HG03103 (cell line): Measurements from ENCODE around the gene AP3B1.

Experiments used
- ATAC-seq: cut with Tn5 transposase; IDR thresholded peaks from one replicate; pipeline ENCODE4 v1.9.1; 2021; ENCODE audit warnings: low read depth; ENCODE audit not compliant: unreplicated experiment

AP3B1 gene

DNA sequence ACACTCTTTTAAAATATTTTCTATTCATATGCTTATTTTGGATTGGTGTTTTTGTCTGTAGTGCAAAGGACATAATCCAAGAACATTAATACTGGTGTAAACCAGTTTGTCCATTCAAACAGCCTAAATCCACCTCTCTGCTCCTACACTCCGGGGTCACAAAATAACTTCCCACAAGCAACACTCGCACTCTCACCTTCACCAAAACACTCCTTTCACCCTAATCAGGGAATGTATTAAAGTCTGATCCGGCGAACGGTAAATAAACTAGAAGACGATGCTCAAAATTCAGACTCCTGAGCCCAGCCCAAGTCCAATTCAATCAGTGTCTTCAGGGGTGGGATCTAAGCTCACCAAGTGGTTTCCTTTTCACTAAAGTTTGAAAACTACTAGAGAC lies 649 bp downstream of the AP3B1 start:
- no peak for ATAC-seq

DNA sequence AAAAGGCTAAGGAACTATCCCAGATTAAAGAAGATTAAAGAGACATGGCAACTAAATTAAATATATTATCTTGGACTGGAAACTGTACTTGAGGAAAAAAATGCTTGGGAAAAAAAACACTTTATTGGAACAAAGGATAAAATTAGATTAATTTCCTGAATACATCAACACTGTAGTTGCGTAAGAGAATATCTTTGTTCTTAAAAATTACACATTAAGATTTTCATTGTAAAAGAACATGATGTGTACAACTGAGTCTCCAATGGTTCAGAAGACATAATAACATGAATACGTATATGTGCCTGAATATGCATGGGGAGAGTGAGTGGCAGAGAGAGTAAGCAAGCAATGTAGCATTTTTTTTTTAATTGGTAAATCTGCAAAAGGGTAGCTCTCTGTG lies 2.8 kb downstream of the AP3B1 start:
- ATAC-seq, result no peak

DNA sequence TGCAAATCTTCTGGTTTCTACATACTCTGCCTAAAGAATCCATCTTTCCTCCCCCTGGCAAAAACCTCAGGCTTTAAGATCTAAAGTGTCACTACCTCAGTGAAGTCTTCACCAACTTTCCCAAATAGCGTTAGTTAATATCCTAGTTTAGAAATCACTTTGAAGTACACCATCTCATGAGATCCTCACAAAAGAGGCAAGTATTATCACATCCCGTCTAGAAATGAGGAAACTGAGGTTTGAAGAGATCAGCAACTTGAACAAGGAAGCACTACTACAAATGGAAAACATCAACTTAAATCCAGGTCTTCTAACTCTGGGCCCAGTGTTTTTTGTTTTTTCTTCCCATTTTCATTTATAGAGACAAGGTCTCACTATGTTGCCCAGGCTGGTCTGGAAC lies 4.6 kb downstream of the AP3B1 start:
- ATAC-seq, result no peak

DNA sequence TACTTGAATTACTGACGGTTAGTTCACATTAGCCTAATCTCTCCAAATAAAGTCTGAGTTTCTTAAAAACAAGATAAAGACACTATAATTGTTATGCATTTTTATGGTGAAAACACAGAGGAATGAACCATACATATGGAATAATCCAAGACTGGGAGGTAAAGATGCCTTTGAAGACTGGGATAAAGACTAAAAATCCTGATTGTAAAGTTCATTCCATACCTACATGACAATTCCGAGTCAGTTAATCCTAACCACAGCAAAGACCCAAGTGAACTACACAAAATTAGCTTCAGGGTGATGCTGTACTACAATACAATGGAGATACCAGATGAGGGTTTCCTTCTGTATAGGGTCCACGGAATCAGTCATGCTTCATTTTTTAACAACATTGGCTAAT lies 6.3 kb downstream of the AP3B1 start:
- no peak for ATAC-seq

DNA sequence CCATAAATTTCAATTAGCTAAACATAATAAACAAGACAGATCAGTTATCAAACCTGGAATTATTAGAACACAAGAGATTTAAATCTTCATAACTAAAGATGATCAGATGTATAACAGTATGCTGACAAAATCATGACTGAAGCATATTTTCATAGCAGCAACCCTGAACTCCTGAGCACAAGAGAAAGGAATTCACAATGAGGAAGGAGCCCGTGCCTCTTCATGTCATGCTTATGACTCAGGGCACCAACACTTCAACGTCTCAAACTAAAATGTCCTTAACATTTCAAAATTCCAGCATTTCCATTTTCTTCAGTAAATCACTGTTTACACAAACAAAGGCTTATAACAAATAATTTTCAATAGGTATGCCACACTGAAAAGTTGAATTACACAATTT lies 6.7 kb downstream of the AP3B1 start:
- no peak for ATAC-seq

DNA sequence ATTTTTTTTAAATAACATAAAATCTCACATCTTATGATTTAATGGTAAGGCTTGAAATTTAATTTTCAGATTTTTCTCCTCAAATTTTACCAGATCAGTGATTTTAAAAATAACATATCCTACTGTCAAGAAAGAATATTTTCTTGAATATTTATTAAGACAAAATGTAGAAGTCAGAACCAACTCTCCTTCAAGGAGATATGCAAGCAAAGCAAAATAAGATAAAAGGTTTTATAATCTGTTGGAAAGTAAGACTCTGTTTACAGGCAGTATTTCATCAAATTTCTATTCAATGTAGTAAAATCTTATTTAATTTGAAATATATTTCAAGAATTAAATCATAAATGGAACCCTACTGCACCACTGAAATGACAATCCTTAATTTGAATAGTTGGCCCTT lies 7.3 kb downstream of the AP3B1 start:
- ATAC-seq, result no peak

DNA sequence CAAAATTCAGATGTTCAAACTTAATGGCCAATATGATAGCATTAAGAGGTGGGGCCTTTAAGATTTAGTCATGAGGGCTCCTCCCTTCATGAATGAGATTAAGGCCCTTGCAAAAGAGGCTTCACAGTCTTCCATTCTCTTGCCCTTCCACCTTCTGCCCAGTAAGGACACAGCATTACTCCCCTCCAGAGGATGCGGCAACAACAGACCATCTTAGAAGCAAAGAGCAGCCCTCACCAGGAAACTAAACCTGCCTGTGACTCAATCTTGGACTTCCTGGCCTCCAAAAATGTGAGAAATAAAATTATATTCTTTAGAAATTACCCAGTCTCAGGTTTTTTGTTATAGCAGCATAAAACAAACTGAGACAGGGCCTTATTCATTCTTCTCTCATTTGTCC lies 8.2 kb downstream of the AP3B1 start:
- ATAC-seq, result no peak

DNA sequence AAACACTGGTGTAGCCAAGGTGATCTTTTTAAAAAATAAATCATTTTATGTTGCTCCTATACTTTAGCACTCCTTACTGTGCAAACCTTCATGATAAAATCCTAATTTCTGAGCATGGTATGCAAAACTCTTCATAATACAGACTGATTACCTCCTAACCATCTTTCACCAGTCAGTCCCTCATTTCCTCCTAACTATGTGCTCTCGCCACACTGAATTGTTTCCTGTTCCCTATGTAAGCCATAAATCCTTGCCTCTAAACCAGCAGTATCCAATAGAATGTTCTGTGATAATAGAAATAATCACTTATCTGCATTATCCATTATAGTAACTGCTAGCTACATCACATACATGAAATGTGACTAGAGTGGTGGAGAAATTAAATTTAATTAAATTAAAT lies 10.7 kb downstream of the AP3B1 start:
- ATAC-seq, result no peak

DNA sequence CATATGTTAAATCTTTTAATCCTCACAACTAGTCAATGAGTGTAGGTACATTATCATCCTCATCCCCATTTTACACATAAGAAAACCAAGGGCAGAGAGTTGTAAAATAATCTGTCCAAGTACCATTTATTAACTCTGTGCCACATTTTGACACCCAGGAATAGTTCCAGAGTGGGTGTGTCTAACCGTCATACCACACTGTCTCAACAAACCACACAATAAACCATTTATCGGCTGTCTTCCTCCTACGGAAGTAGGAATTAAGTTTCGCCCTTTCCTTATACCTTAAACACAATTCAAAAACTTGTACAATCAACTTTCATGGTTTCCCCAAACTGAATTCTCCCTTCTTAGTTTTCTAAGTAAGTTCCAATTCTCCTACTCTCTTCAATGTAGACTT lies 11.4 kb downstream of the AP3B1 start:
- no peak for ATAC-seq

DNA sequence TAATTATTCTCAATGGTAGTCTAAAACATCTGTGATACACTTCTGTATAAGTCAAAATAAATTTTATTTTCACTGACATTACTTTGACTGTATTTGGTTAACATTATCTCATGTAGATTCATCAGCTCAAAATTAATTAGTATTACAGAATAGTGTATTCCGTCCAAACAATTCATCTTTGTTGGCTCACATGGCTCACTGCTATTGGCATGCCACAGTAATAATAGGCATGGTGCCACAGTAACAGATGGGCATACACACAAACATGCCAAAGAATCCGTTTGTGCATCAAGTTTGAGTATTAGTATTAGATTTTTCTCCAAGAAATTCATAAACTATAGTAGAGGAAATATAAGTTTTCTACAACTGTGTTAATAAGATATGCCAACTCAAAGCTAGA lies 14.2 kb downstream of the AP3B1 start:
- no peak for ATAC-seq

DNA sequence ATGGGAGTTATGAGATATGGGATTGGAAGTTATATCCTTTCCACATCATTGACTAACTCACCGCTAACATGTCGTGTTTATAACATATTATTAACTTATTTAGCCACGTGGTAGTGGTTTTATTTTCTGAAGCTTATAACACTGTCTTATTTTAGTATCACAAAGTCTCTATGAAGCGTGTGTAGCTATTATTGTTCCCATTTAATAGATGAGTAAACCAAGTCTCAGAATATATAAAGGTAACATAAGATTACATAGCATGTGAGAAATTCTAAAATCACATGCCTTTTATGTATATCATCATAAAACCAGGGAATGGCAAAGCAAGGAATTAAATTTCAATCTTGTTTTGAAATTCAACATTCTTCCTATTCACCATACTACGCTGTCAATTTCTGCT lies 15.3 kb downstream of the AP3B1 start:
- no peak for ATAC-seq

DNA sequence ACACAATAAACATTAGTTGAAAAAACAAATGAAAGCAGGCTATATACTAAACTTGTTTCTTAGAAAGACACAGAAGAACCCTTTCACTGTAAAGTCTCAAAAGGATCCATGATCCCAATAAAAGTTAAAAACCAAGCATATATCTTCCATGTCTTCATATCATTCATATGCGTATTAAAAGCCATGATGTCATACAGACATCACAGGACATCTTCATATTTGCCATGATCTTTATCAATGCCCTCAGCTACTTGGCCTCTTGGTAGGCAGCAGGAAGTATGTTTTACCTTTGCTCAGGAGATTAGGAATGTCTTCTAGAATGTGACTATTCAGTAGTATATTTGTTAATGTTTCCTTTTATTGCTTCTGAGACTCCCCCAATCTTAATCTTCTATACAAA lies 16.8 kb downstream of the AP3B1 start:
- no peak for ATAC-seq

DNA sequence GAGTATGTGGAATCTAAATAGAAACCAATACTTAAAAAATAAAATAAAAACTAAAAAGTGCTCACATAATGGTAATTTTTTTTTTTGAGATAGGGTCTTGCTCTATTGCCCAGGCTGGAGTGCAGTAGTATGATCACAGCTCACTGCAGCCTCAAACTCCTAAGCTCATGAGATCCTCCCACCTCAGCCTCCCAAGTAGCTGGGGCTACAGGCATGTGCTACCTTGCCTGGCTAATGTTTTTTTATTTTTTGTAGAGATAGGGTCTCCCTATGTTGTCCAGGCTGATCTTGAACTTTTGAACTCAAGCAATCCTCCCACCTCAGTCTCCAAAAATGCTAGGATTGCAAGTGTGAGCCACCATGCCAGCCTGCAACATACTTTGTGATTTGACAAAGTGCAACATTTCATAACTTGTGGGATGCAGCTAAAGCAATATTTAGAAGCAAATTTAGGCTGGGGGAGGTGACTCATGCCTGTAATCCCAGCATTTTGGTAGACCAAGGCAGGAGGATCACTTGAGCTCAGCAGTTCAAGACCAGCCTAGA lies 18.4 kb downstream of the AP3B1 start:
- ATAC-seq, result no peak

DNA sequence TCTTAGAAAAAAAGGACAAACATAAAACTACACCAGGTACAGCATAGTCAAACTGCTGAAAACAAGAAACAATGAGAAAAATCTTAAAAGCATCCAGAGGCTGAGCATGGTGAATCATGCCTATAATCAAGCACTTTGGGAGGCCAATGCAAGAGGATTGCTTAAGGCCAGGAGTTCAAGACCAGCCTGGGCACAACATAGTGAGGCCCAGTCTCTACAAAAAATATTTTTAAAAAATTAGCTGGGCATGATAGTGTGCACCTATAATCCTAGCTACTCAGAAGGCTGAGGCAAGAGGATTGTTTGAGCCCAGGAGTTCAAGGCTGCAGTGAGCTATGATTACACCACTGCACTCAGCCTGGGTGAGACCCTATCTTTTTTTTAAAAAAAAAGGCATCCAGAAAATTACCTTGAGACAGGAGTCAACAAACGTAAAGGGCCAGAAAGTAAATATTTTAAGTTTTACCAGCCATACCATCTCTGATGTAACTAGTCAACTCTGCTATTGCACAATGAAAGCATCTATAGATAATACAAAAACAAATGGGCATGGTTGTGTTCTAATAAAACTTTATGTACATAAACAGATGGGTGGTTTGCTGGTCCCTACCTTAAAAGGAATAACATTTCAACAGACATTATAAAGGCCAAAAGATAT lies 19.8 kb downstream of the AP3B1 start:
- no peak for ATAC-seq

DNA sequence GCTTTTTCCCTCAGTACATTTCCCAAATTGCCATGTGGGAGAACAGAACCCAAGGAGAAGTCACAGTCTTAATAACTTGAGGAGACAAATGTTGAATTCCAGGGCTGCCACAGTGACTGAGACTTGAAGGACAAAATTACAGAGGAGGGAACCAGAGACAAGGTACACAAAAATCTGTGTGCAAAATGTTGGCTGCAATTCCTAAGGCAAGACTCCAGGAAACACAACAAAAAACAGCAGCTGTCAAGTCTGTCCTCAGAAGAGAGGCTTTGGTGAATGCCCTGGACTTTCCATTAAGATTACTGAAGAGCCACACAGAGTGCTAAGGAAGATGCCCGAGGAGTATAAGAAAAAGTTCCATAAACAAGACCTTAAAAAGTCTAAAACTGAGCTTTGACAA lies 21.1 kb downstream of the AP3B1 start:
- no peak for ATAC-seq

DNA sequence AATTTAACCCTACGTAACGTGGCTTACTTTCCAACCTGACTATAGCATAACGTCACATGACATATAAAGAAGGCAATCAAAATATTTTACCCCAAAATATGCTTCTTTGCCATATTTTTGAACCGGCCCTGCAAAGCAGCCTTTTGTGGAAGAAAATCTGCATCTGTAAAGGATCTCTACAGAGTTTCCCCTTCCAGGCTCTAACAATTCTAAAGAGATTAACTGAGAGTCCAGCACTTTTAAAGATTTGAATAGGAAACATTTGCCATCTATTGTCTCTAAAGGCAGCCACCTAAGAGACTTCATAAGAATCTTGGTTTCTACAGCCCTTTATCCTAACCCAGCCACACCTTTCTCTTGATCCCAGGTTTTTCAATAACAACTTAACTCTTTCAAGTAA lies 22.7 kb downstream of the AP3B1 start:
- ATAC-seq, result no peak

DNA sequence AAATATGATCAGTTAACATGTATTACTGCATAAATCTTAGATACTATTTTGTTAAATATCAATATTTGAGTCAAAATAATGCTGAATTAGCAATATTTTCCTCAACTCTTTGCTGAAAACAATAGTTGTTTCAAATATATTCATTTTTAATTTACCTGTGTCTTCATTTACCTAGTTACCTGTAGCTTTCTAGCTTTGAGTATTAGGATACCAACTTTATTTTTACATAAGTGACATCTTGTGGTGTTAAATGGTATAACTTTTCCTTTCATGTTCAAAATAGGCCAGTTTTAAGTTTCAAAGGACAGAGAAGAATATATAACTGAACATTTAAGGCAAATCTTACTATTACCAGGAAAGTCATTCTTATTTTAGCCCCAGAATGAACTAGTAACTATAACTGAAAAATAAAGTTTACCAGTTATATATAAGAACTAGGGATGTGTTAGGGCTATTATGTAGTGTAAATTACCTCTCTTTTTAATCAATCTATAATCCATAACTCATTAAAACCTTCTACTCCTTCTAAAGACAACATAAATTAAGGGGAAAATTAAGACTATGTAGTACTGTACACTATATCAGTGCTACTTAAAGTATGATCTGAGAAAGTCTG lies 25.3 kb downstream of the AP3B1 start:
- ATAC-seq, result no peak

DNA sequence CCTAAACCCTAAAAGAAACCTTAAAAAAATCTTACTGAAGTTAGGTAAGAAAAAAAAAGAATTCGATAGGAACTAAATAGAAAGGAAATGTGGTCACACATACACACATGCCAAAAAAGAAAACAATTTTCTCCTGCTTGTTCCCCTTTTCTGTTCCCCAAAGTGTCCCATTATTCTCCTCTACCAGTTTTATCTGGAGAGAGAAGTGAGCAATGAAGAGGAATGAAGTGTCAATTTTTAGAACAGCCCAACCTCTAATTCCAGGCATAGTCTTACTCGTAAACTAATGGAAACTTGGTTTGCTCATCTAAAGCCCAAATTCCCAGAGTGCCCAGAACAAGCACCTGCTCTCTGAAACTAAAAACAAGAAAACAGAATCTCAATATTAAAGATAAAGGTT lies 26.1 kb downstream of the AP3B1 start:
- no peak for ATAC-seq

DNA sequence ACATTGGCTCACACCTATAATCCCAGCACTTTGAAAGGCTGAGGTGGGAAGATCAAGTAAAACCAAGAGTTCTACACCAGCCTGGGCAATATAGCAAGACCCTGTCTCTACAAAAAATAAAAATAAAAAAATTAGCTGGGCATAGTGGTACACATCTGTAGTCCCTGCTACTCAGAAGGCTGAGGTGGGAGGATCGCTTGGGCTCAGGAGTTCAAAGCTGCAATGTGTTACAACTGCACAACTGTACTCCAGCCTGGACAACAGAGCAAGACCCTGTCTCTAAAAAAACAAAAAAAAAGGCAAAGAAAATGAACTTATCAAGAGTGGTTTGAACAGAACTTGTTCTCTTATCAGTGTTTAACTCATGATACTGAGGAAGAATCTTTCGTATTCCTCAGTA lies 29.3 kb downstream of the AP3B1 start:
- ATAC-seq, result no peak

DNA sequence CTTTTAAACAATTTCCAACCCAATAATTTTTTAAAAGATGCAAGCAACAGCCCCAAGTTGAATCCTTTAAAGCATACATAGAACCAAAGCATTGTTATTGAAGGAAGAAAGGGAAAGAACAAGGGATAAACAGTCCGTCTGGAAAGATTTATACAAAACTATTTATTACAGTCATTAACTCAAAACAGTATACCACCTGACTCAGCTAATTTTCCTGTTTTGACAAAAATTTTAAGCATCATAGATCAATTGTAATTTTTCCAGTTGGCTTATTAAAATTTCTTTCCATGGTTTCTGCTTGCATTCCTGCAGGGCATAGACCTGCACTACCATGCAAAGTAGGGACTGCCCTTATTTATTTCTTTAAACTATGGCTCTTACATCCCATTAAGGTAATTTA lies 29.9 kb downstream of the AP3B1 start:
- ATAC-seq, result no peak

DNA sequence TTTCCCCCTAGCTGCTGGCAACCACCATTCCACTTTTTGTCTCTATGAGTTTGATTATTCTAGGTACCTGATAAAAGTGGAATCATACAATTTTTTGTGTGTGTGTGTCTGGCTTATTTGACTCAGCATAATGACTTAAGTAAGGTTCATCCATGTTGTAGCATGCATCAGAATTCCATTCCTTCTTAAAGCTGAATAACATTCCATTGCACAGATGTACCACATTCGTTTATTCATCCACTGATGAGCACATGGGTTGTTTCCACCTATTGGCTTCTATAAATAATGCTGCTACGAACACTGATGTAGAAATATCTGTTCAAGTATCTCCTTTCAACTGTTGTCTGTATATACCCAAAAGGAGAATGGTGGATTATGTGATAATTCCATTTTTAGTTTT lies 33.7 kb downstream of the AP3B1 start:
- no peak for ATAC-seq

DNA sequence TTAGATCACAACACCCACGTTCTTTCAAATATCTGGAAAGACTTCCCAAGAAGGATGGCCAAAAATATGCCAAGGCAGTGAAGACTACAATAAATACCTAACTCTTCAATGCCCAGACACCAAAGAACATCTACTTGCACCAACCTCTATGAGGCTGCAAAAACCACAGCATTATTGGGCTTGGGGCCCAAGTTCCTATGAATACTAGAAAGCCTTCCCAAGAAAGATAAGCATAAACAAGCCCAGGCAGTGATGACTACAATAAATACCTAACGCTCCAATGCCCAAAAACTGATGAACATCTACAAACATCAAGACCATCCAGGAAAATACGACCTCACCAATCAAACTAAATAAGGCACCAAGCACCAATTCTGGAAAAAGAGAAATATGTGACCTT lies 41.3 kb downstream of the AP3B1 start:
- ATAC-seq, result no peak

DNA sequence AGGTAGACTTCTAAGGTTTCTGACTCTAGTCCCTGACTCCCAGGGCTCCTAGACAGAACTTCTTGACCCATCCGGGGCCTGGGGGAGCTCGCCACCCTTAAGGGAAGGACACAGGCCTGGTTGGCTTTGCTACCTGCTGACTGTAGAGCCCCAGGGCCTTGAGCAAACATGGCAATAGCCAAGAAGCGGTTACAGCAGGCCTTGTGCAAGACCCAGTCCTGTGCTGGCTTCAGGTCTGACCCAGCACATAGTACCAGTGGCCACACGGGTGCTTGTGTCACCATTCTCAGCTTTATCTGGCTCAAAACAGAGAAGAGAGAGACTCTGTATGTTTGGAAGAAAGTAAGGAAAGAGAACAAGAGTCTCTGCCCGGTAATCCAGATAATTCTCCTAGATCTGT lies 41.8 kb downstream of the AP3B1 start:
- ATAC-seq, result no peak
